CMK (cell line): ENCODE data around the gene GPR3.
"Not testable (repeated sequence)": the region's sequence is repeated elsewhere in the genome, so short reads cannot be mapped to it uniquely, and the experiment has no call there.

Source experiments
- DNase-seq: peaks from one replicate; pipeline ENCODE4 v3.0.0-alpha.2; 2010; ENCODE audit warnings: low read depth

The GPR3 gene

GRCh38 chr1:27380224-27380623 lies 12.2 kb upstream of the GPR3 start:
- no peak for DNase-seq

DNA sequence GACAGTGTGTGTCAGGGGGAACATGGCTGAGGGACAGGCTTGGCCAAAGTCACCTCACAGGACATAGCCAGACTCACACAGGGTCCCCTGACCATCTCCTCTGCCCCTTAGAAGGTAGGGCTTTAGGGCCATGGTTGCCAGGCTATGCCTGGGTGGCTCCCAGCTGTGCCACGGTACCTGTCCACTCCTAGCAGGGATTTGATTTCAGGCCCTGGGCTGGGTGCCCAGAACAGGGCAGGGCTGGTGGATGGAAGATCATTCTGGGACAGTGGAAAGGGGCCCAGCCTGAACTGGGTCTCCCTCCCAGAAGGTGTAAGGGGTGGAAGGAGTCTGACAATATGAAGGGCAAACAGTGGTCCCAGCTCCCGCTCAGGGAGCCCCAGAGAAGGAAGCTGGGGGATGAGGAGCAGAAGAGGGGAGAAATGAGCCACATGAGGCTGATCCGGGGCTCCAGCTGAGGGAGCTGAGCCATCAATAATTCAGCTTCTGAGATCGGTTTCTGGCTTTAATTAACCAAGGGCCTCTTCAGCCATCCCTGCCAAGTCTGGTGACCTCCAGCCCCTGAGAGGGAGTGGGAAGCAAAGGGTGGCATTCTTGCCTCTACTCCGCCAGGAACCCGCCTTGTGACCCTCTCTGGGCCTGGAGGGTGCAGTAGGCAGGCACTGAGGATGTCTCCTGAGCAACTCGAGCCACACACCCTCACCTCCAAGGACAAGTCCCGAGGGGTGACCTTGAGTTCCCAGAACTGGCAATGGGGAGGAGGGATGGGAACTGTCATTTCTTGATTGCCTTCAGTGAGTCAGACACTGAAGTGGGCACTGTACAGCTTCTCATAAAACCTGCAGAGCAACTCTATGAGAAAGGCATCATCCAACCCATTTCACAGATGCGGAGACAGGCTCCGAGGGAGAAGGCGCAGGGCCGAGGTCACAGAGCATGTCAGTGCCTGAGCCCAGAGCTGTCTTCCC lies 11.4 kb upstream of the GPR3 start:
- no peak for DNase-seq

GRCh38 chr1:27381969-27382762 lies 10.3 kb upstream of the GPR3 start:
- DNase-seq, result no peak

DNA sequence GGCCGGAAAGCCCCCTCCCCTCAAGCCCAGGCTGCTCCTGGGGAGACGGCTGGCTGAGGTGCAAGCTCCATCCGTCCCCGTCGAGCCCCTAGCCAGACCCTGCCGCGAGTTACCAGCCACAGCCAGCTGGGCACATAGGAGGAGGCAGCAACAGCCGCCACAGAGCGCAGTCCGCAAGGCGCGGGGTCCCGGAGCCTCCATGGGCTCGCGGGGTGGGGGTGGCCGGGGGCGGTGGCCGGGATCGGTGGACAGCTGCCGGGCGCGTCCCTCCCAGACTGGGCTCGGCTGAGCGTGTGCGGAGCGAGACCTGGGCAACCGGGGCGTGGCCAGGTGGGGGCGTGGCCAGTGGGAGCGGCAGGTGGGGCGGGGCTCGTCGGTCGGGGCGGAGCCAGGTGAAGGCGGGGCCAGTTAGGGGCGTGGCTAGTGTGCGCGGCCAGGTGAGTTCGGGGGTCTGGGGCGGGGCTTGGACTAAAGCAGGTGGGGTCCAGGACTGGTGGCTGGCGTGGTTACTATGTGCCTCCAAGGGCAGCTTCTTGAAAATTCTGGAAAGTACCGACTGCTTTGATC lies 9.3 kb upstream of the GPR3 start, which contains the start of gene CD164L2:
TSS of gene CD164L2 (minus strand) at position 295 of the 567 bp plus-strand sequence. CDS start at position 201, 94 bp downstream.
- DNase-seq, result no peak

- DNase-seq, result no peak
These were observed 8.8 kb upstream of the GPR3 start for GRCh38 chr1:27383661-27384060.

GRCh38 chr1:27384797-27385196 lies 7.6 kb upstream of the GPR3 start:
- DNase-seq, result not testable (repeated sequence)

DNA sequence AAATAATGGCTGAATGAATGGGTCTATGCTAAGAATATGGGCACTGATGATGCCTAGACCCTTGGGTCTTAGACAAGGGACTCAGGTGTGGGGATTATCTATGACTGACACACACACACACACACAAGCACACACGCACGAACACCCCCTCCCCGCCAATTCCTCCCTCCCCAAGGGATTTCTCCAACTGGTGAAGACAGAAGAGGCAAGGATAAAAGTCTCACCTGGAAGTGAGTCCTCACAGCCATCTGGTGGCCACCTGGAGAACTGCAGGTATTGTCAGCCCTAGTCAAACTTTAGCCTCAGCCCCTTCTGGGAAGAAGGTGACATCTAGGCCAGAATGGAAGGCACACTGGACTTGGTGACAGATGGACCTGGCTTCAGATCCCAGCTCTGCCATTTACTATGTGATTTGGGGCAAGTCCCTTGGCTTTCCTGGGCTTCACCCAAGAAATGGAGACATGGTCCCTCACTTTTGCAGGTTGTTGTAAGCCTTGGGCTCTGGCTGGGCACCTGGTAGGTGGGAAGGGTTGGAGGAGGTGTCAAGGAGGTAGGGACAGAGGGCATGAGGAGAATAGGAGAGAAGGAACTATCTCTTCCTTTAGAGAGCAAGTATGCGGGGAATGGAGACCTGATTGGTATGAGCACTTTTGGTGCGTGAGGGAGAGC lies 4.0 kb upstream of the GPR3 start:
- DNase-seq, result no peak

GRCh38 chr1:27391511-27392095 lies 819 bp upstream of the GPR3 start:
- no peak for DNase-seq

DNA sequence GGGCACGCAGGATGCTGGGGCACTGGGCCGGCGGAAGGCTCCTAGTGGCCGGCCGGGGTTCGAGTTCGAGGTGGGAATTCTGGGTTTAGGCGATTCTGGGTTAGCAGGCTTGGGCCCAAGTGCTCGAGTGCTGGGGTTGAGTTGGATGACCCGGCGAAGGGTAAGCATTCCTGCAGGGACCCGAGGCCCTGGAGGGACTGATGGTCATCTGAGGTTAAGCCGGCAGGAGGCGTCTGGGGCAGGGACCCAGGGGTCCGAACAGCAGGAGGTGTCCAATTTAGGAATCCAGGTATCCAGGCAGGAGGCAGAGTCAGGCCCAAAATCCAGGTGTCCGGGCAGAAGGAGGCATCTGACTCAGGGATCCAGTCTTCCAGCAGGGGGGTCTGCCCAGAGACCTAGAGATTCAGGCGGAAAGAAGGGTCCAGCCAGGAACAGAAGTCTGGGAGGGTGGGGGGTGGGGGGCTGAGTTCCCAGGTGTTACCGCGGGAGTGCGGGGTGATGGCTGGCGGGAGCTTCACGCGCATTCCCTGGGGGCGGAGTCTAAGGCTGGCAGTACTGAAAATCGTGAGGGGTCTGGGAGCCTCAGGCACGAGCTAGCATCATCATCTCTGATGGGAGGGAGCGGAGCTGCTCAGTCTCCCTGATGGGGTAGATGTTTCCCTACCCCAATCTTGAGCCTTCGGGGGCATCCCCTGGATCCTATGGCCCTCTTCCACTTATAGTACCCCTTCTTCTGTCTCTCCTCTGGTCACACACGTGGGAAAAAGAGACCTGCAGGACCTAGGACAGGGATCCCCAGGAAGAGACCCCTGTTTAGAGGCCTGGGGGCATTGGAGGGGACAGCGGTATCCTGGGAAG lies 585 bp downstream of the GPR3 start:
- no peak for DNase-seq

- no peak for DNase-seq
These were observed 1.3 kb downstream of the GPR3 start for GRCh38 chr1:27393641-27394281.

DNA sequence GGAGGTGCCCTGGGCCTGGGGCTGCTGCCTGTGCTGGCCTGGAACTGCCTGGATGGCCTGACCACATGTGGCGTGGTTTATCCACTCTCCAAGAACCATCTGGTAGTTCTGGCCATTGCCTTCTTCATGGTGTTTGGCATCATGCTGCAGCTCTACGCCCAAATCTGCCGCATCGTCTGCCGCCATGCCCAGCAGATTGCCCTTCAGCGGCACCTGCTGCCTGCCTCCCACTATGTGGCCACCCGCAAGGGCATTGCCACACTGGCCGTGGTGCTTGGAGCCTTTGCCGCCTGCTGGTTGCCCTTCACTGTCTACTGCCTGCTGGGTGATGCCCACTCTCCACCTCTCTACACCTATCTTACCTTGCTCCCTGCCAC lies 1.8 kb downstream of the GPR3 start:
- DNase-seq, result no peak

- DNase-seq, result no peak
These were observed 2.5 kb downstream of the GPR3 start for GRCh38 chr1:27394925-27395324.

GRCh38 chr1:27395441-27396195 lies 3.2 kb downstream of the GPR3 start:
- DNase-seq, result peak; percentile 50

DNA sequence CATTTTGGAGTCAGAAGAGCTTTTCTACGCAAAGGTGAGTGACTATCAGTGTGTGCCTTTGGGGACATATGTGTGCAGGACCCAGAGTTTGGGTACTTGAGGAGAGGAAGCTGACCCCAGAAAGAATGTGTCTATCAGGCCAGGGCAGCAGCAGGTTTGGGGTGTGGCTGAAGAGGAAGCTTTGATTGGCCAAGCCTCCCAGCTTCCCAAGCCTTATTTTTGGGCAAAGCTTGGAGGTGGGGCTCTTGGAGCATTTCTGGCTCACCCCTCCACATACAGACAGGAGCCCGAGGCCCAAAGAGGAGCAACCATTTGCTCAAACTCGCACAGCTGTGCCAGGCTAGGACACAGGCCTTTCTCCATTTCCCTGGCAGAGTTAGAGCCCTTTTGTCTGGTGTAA lies 4.7 kb downstream of the GPR3 start:
- DNase-seq, result no peak

DNA sequence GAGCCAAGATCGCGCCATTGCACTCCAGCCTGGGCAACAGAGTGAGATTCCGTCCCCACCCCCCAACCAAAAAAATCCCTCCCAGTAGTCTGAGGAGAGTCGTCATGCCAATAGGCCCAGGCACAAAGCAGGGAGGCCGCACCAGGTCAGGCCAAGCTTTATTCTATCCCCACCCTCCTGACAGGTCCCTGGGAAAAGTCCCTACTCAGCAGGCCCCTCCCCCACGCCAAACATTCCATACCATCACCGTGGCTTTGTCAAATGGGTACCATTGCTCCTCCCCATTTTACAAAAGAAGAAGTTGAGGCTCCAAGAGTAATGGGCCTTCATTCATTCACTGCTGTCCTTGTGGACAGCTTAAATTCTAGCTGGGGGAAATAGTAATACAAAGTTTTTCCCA lies 5.3 kb downstream of the GPR3 start:
- no peak for DNase-seq

DNA sequence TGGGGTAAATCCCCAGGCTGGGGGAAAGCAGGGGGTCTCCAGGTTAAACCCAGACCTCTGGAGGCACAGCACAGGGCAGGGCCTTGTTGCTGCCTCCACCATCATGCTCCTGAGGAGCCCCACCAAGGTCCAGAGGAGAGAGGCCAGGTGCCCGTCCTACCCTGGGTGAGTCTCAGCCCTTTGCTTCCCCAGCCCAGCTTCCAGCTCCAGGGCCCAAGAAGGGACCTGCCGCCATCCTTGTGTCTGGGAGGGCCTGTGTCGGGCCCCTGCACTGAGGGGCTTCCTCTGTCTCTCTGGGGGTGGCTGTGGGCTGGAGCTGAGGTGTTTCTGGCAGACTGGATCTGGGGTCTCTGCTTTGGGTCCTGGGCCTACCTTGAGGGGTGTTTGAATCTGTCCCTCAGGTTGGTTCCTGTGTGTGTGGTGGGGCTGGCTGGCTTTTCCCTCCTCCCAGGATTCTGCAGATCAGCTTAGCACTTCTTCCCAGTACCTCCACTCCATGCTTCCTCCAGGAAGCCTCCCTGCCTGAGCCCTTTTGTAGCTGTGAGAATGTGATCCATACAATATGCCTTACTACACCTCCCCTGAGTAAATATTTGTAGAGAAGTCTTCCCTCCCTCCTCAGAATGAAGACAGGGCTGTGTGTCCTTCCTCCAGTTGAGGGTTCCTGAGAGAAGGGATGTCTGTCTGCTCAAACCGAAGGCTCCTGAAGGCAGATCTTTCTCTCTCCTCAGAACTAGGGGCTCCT lies 6.2 kb downstream of the GPR3 start:
- no peak for DNase-seq

DNA sequence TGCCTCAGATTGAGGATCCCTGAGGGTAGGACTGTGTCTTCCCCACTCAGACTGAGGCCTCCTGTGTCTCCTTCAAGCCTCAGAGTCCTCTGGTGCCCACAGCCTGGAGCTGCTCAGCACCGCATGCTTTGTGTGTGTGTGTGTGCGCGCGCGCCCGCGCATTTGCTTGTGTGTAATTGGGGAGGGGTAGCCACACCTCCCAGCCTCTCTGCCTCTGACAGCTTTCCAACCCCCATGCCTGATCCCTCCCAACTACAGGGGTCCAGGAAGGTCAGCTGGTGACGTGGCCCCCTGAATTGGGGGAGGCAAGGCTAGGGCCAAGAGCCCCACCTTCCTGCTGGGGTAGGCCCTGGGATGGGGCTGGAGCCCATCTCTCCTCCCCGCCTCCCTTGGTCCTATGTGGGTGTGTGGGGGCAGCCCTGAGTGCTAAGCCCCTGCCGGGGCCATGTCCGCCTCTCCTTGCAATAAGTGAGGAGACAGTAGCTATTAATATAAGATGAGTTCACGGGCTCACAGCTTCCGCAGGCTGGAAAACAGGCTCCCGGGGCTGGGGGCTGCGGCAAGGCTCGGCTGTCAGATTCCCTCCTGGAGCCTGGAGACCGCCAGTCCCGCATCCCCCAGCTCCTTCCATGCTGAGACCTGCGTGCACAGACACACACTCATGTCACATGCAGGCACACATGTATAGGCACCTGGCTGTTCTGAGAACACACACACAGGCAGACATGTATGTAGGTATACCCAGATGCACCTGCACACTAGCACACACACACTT lies 7.0 kb downstream of the GPR3 start:
- DNase-seq, result no peak
